Ishikawa (cell line): ENCODE measurements around the gene PHF19.

Experiments
- CEBPB ChIP-seq: IDR thresholded peaks from 2 replicates; pipeline ENCODE4 v1.6.1; 2012
- CREB1 ChIP-seq: IDR thresholded peaks from 2 replicates; pipeline ENCODE4 v1.6.1; 2012; ENCODE audit warnings: low read depth
- EGR1 ChIP-seq: IDR thresholded peaks from 2 replicates; pipeline ENCODE4 v1.6.1; 2012
- EP300 ChIP-seq: IDR thresholded peaks from 2 replicates; pipeline ENCODE4 v1.6.1; 2012; ENCODE audit warnings: borderline replicate concordance
- FOXM1 ChIP-seq: IDR thresholded peaks from 2 replicates; pipeline ENCODE4 v1.6.1; 2012; ENCODE audit warnings: low read depth, borderline replicate concordance
- RAD21 ChIP-seq: IDR thresholded peaks from 2 replicates; pipeline ENCODE4 v1.6.1; 2012; ENCODE audit warnings: low read depth
- TAF1 ChIP-seq: IDR thresholded peaks from 2 replicates; pipeline ENCODE4 v1.6.1; 2012; ENCODE audit warnings: low read depth, mild to moderate bottlenecking
- TCF12 ChIP-seq: IDR thresholded peaks from 2 replicates; pipeline ENCODE4 v1.6.1; 2012; ENCODE audit warnings: low read depth
- TEAD4 ChIP-seq: IDR thresholded peaks from 2 replicates; pipeline ENCODE4 v1.6.1; 2012
- YY1 ChIP-seq: IDR thresholded peaks from 2 replicates; pipeline ENCODE4 v1.6.1; 2012; ENCODE audit warnings: low read depth
- ZBTB7A ChIP-seq: IDR thresholded peaks from 2 replicates; pipeline ENCODE4 v1.6.1; 2012; ENCODE audit warnings: low read depth
- TF ChIP-seq, protein P1 (sequence below): IDR thresholded peaks from 2 replicates; pipeline ENCODE4 v1.6.1; 2012; ENCODE audit warnings: low read depth, mild to moderate bottlenecking
- TF ChIP-seq, protein P2 (sequence below): IDR thresholded peaks from 2 replicates; pipeline ENCODE4 v1.6.1; 2012

DNA sequence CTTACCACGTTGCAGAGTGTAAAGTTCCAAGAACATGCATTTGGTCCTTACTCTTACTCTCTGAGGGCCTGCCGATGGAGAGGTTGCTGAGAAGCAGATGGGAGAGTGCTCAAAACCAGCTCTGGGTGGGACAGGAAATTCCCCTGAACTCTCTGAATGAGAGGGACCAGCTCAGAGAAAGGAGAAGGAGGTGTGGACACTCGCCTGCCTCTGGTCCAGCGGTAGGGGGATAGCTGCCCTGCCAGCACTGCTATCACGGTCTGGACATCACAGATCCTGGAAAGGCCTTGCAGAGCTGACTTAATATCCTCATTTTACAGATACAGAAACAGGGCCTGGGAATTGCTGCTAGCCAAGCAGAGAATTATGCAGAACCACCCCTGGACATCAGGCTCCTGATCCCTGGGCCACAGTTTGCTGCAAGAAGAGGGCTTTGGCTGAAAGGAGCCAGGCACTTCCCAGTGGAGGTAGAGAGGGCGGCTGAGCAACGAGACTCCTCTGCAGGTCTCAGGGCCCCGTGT lies 44.7 kb upstream of the PHF19 start:
- no peak for TF ChIP-seq TCF12
- TF ChIP-seq EP300: no peak
- TF ChIP-seq FOXM1: no peak
- TF ChIP-seq, protein P1, sequence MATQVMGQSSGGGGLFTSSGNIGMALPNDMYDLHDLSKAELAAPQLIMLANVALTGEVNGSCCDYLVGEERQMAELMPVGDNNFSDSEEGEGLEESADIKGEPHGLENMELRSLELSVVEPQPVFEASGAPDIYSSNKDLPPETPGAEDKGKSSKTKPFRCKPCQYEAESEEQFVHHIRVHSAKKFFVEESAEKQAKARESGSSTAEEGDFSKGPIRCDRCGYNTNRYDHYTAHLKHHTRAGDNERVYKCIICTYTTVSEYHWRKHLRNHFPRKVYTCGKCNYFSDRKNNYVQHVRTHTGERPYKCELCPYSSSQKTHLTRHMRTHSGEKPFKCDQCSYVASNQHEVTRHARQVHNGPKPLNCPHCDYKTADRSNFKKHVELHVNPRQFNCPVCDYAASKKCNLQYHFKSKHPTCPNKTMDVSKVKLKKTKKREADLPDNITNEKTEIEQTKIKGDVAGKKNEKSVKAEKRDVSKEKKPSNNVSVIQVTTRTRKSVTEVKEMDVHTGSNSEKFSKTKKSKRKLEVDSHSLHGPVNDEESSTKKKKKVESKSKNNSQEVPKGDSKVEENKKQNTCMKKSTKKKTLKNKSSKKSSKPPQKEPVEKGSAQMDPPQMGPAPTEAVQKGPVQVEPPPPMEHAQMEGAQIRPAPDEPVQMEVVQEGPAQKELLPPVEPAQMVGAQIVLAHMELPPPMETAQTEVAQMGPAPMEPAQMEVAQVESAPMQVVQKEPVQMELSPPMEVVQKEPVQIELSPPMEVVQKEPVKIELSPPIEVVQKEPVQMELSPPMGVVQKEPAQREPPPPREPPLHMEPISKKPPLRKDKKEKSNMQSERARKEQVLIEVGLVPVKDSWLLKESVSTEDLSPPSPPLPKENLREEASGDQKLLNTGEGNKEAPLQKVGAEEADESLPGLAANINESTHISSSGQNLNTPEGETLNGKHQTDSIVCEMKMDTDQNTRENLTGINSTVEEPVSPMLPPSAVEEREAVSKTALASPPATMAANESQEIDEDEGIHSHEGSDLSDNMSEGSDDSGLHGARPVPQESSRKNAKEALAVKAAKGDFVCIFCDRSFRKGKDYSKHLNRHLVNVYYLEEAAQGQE: no peak
- TF ChIP-seq RAD21: no peak
- TF ChIP-seq TEAD4: no peak
- TF ChIP-seq, protein P2, sequence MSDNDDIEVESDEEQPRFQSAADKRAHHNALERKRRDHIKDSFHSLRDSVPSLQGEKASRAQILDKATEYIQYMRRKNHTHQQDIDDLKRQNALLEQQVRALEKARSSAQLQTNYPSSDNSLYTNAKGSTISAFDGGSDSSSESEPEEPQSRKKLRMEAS: no peak
- no peak for TF ChIP-seq EGR1
- no peak for TF ChIP-seq ZBTB7A
- no peak for TF ChIP-seq CEBPB
- no peak for TF ChIP-seq TAF1
- no peak for TF ChIP-seq YY1
- TF ChIP-seq CREB1: no peak
